ENCODE results near the gene NARF.
"Not testable (repeated sequence)": the region's sequence is repeated elsewhere in the genome, so short reads cannot be mapped to it uniquely, and the experiment has no call there.

Gene NARF

DNA sequence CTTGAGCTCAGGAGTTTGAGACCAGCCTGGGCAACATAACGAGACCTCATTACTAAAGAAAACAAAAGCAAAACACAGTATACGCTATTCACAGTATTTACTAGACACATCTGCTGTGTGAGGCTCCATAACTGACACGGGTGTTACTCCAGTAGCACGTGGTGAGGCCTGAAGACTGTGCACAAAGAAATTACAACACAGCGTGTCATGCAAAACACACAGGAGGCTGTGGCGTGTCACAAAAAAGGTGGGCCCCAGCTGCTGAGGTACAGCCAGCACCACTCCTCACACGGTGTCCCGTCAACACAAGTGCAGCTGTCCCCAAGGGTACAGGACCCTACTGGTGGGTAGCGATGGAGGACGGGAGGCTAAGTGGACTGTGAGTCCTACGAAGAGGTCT is 10.7 kb upstream of the NARF start:
- no peak for DNase-seq

- peak; percentile 83 for DNase-seq
These were observed 9.2 kb upstream of the NARF start for GRCh38 chr17:82449131-82449882.

DNA sequence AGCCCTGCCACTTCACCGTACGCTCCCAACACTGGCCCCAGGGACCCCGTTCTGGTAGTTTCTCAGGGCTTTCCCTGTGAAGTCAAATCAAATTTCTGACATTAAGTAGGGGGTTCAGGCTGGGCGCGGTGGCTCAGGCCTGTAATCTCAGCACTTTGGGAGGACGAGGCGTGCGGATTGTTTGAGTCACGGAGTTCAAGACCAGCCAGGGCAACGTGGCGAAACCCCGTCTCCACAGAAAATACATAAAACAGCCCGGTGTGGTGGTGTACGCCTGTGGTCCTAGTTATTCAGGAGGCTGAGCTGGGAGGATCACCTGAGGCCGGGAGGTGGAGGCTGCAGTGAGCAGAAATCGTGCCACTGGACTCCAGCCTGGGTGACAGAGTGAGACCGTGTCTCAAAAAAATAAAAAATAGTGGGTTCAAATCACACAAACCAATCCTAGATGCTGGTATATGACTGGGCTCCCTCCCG is 8.6 kb upstream of the NARF start:
- peak; percentile 51 for DNase-seq

DNA sequence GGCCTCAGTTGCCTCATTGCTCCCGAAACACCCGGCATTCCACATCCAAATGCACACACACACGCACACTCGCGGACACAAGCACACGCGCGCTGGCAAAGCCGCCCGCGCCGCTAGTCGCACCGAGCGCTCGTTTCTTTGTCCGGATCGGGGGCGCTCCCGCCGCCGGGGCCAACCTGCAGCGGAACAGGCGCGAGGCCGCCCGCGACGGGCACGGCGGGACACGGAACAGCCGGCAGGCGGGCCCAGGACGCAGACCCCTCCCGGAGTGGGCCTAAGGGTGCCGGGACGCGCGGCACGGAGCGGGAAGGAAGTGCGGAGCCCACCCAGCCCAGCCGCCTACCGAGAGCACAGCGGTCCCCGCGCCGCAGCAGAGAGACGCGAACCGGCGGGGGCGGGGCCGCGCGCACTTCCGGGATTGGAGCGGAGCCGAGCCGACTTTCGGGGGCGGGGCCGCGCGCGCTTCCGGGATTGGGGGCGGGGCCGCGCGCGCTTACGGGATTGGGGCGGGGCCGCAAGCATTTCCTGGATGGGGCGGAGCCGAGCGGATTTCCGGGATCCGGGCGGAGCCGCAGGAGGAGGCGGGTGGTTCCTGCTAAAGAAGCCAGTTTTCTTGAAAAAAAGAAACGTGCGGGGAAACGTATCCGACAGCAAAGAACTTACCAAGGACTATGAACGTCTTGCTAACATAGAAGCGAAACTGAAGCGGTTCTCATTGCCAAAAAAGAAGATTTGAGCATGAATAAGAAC is 8.0 kb upstream of the NARF start, which contains the start of gene CYBC1:
Gene CYBC1 (minus strand): TSS at position 396 of the 750 bp plus-strand sequence. CDS start 1,498 bp downstream, outside the sequence.
- DNase-seq: peak; percentile 97

DNA sequence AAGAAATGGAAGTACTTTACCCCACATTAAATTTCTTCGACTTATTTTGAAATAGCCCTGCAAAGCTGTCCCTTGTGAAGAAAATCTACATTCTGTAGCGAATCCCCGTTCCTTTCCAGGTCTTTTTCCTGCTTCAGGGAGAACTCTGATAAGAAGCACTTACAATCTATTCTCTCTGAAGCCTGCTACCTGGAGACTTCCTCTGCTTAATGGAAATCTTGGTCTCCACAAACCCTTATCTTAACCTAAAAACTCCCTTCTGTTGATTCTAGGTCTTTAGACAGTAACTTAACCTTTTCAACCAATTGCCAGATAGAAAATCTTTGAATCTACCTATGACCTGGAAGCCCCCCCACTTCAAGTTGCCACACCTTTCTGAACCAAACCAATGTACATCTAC is 6.4 kb upstream of the NARF start:
- no peak for DNase-seq

- DNase-seq: not testable (repeated sequence)
These were observed 5.4 kb upstream of the NARF start for GRCh38 chr17:82453151-82453550.

GRCh38 chr17:82453706-82454105 is 4.8 kb upstream of the NARF start:
- DNase-seq: not testable (repeated sequence)

DNA sequence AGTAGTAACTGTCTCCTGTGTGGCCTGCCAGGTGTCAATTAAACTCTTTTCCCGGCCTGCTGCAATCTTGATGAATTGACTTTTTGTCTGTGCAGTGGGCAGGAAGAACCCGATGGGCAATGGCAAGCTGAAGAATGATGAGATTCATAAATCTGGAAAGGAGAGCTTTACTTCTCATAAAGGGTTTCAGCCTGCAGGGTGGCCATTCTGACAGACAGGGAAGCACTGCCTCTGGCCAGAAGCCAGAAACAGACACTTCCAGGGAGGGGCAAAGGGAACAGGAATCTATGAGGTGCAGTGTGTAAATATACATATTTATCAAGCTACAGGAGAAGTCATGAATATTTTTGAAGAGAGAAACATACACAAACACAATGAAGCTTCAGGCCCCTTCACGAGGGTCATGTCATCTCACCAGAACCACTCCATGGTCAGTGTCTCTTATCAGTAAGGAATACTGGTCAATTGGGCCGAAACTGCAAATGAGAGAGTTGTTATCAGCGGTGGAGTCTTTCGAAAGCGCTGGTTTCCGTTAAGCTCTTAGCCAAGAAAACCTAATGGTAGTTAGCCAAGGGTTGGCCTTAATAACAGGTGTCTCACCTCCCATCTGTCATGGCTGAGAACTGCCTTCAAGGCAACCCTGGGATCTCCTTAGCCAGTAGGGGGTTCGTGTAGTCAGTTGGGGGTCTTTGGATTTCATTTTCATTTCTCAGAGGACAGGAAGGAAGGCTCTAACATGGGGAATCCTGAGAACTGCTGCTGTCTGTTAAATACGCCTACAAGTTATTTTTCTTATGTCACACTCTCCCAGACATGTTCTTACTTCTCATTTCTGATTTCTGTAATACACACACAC is 1.2 kb upstream of the NARF start:
- no peak for DNase-seq

DNA sequence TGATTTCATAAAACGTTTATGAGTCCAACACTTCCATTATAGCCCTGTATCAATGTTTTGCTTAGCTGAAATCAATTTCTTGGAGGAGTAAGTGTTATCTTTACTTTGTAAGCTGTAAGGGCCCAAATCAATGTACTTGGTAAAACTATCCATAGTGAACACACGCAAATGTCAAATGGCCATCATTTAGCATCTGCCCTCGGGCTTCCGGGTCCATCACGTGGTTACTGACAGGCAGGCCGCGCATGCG is 687 bp upstream of the NARF start:
- no peak for DNase-seq

- peak; percentile 35 for DNase-seq
These were observed 414 bp downstream of the NARF start for GRCh38 chr17:82458885-82459424.

DNA sequence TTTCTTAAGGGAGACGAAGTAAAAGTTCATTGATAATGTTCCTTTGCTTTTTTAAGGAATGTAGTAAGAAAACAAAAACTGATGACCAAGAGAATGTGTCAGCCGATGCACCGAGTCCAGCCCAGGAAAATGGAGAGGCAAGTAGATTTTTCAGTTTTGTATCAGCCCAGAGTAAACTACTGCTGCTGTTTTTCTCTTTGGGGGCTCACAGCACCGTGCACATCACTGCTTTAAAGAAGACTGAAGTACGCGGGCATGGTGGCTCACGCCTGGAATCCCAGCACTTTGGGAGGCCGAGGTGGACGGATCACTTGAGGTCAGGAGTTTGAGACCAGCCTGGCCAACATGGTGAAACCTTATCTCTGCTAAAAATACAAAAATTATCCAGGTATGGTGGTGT is 1.4 kb downstream of the NARF start:
- not testable (repeated sequence) for DNase-seq

DNA sequence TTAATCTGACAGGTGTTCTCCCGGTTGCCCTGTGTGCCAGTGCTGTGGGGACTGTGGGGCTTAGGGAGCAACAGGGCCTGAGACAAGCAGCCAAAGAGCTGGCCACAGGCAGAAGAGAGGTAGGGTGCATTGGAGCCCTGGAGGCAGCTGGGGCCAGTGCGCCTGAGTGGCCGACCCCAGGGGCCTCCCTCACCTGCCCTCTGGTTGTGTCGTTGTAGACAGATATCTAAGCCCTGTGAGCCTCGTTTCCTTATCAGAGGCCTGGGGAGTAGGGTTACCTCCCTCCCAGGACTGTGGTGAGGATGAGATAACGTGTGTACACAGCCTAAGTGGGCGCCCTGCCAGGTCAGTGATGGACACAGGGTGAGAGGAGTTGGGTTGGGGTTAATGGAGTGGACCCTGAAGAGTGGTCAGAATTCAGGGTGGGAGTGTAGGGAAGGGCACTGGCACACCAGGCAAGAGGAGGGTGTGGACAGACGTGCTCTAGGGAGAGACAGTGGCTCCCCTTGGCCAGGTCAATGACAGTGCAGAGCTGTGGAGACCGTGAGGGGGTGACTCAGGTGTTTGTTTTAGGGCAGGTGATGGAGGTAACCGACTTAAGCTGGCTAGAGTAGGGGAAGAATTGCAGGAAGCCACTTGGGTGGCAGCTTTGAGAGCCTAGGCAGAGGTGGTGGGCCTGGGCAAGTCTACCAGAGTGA is 3.4 kb downstream of the NARF start:
- DNase-seq: no peak

- DNase-seq: no peak
These were observed 4.8 kb downstream of the NARF start for GRCh38 chr17:82463391-82463790.

- DNase-seq: no peak
These were observed 5.5 kb downstream of the NARF start for GRCh38 chr17:82463925-82464566.

DNA sequence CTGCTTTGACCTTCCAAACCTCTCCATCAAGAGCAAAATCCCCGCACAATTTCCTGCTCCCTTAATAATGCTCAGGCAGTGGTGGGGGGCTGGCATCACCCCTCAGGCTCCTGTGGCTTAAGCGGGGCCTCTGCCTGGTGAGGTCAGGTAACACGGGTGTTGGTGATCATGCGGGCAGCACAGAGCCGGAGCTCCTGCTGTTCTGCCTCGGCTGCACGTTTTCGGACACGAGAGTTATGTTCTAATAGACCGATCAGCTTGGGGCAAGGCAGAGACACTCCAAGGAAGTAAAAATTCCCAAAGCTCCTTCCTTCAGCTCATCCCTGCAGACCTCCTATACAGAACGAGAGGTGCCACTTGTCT is 6.0 kb downstream of the NARF start:
- no peak for DNase-seq

GRCh38 chr17:82465023-82465603 is 6.6 kb downstream of the NARF start:
- DNase-seq: no peak

DNA sequence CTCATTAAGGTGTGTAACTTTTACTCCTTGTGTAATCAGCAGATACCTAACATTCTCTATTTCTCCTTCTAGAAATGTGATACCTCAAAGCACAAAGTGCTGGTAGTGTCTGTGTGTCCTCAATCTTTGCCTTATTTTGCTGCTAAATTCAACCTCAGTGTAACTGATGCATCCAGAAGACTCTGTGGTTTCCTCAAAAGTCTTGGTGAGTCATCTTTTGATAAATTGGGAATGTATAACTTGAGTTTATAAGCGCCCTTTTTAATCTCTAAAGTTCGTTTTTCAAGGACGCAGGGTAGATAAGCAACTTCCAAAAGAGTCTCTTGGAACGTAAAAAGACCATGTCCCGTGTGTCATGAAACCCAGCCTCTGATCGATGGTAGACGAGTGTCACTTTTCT is 10.2 kb downstream of the NARF start:
- no peak for DNase-seq

GRCh38 chr17:82470065-82470464 is 11.5 kb downstream of the NARF start:
- no peak for DNase-seq

DNA sequence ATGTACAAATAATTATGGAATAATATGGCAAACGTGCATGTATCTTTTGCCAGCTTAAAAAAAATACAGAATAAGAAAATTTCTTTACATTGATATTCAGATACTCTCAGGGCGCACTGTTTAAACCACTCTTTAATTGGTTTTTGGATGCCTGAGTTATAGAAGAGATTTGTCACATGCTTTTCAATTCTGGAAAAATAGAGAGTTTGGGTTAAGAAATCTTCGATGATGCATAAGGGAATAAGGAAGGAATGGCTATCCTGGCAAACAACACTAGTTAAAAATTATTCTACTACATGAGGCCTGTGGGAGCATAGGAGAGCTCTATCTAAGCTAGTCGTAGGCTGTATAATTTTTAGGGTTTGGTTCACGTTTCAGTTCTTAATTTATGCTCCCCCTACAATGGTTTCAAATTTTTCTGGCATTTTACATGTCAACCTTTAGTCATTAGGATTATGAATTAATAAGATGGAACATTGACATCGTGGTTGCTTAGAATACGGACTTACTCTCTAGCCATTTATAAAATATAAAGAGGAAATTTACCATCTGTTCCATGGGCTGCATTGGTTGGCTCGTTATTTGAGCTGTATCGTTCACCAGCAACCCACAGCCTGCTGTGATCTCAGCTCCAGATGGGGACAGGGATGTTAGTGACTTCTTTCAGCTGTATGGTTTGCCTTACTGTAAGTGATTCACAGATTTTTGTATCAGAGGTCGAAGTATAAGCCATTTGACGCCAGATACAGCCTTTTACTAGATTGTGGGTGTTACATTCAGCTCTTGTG is 15.9 kb downstream of the NARF start:
- no peak for DNase-seq

DNA sequence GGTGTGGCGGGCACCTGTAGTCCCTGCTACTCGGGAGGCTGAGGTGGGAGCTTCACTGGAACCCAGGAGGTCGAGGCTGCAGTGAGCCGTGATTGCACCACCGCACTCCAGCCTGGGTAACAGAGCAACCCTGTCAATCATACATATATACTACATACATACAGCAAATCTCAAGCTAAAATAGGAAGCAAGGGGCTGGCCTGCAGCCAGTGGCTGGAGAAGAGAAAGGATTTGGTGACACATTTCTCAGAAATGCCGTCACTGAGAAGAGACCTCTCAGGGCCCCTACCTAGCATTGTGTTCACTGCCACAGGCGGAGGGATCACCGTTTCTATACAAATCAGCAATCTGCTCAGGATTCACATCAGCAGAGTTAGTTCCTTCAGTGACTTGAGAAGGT is 16.9 kb downstream of the NARF start:
- DNase-seq: no peak

DNA sequence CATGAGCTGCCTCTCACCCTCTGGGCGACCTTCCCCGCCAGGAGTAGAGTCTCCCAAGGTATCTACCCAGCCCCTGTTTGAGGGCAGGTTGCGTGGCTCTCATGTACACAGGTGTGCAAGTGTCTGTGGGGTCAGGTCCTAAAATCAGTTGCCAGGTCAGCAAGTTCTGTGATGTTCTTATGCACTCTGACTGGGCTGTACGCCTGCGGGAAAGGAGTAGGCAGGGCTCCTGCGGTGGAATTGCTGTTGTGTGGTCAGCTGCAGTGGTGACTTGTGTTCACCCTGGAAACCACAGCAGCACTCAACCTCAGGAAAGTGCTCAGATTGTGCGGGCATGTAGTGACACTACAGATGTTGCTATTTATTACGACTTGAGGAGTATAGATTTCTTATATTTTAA is 19.4 kb downstream of the NARF start:
- DNase-seq: no peak

All from activated CD4-positive, alpha-beta T cell treated with anti-CD3 and anti-CD28 coated beads, Interleukin-2, Interleukin-6, amounts not matched to agents 100 ng/mL and 50 ng/mL, durations not matched to agents 16 hours and 8 hours (primary cell).